ENCODE measurements around the gene GATB. TPM values are rescaled to one million over a fixed set of nuclear protein-coding genes. Genes with fewer than 3 reads are reported as not detected.

GATB gene, protein sequence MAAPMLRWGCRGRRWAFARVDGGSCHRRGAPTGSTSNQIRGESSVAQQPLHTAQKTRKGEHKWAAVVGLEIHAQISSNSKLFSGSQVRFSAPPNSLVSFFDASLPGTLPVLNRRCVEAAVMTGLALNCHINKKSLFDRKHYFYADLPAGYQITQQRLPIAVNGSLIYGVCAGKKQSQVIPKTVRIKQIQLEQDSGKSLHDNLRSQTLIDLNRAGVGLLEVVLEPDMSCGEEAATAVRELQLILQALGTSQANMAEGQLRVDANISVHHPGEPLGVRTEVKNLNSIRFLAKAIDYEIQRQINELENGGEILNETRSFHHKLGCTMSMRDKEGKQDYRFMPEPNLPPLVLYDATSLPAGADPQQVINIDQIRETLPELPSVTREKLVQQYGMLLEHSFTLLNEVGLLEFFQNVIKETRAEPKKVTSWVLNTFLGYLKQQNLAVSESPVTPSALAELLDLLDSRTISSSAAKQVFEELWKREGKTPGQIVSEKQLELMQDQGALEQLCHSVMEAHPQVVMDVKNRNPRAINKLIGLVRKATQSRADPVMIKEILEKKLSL
- polyA plus RNA-seq (ENCODE audit: insufficient read length), result 35.6 TPM
- long read RNA-seq, donor 1, transcript GATB-201 (13 exons, 2,385 nt), result major isoform, 5 of 19 reads
- long read RNA-seq, donor 1, partial matches to known transcripts, result 10 of 19 reads
- long read RNA-seq, donor 1, other reads (novel, unspliced or antisense), result 0 of 19 reads
- long read RNA-seq, donor 2, transcript GATB-201 (13 exons, 2,385 nt), result major isoform, 5 of 16 reads
- long read RNA-seq, donor 2, partial matches to known transcripts, result 11 of 16 reads
- long read RNA-seq, donor 2, other reads (novel, unspliced or antisense), result 0 of 16 reads
- long read RNA-seq, donor 3, partial matches to known transcripts, result 0 of 3 reads
- long read RNA-seq, donor 3, other reads (novel, unspliced or antisense), result 0 of 3 reads
- long read RNA-seq, donor 4, partial matches to known transcripts, result 0 of 1 reads
- long read RNA-seq, donor 4, other reads (novel, unspliced or antisense), result 0 of 1 reads
- long read RNA-seq, donor 5, transcript GATB-201 (13 exons, 2,385 nt), result major isoform, 9 of 12 reads
- long read RNA-seq, donor 5, partial matches to known transcripts, result 0 of 12 reads
- long read RNA-seq, donor 5, other reads (novel, unspliced or antisense), result 0 of 12 reads
- long read RNA-seq, donor 6, partial matches to known transcripts, result 0 of 4 reads
- long read RNA-seq, donor 6, other reads (novel, unspliced or antisense), result 0 of 4 reads
- long read RNA-seq, donor 7, transcript GATB-201 (13 exons, 2,385 nt), result major isoform, 11 of 18 reads
- long read RNA-seq, donor 7, partial matches to known transcripts, result 7 of 18 reads
- long read RNA-seq, donor 7, other reads (novel, unspliced or antisense), result 0 of 18 reads
- long read RNA-seq, donor 8, partial matches to known transcripts, result 0 of 3 reads
- long read RNA-seq, donor 8, other reads (novel, unspliced or antisense), result 0 of 3 reads

DNA sequence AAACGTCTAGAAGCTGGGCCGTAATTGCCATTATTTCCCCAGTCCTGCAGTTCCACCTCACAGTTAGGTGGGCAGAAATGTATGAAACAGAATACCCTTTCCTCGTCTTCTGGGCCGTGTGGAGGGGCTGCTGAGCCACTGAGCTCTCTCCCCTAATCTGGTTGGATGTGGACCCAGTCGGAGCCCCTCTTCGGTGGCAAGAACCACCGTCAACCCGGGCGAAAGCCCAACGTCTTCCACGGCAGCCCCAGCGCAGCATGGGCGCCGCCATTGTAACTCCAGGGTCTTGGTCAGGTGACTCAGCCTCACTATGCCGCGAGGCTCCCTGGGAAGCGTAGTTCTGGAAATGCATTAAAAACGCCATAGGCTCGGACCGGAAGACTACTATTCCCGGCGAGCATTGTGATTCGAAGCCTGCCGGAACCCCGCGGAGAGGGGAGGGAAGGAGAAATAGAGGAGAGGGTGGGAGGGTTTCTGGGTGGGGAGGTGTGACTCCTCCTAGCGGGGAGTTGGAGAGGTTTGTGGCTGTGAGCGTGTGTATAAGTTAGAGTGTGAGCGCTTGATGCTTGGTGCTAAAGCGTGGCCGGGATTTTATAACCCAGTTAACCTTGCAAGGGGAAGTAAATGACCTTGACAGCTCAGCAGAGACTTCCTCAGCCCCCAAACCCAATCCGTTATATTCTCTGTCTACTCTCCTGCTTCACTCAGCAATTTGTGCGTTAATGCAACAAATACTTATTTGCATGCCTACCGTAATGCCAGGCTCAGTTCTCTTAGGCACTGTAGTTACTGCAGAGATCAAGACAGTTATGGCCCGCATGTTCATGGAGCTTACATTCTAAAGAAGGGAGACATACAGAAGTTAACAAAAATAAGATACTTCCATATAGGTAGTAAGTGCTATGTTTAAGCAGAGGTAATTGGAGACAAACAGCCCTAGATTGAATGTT lies at the start of gene GATB:
Gene GATB, minus strand, starts transcription at position 296 of the 950 bp plus-strand sequence. Its CDS starts 25 bp downstream, at position 271.
- DNase-seq, result peak; percentile 97

DNA sequence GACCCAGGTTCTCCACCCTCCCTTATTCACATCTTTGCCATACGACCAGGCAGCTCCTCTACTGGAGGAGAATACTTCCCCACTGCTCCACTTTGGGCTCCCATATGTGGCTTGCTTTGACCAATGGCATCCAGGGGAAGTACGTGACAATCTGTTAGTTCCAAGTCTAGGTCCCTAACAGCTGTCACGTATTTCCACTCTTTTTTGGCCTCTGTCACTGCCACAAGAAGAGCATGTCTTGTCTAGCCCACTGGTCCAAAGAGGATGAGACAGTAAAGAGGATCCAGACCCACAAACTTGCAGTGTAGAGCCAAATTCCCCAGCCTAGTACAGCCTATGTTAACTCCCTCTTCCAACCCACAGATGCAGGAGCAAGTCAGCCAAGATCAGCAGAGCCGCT lies 49.7 kb upstream of the GATB start:
- DNase-seq, result no peak

DNA sequence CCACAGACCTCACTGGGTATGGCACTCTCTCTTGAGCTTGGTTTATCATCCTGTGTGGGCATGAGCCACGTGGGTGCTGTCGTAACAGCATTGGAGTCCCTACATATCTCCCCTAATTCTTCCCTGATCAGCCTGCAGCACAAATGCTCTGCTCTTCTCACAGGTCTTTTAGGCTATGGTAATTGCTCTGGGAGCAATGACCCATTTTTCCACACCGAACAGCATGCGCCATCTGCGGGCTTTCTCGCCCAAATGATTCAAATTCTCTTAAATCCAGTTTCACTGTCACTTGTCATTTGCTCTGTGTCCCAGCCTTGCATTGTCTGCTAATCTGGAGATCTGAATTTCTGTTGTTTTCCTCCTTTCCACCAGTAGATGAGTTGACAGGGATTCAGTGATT lies 48.9 kb upstream of the GATB start:
- DNase-seq, result no peak

DNA sequence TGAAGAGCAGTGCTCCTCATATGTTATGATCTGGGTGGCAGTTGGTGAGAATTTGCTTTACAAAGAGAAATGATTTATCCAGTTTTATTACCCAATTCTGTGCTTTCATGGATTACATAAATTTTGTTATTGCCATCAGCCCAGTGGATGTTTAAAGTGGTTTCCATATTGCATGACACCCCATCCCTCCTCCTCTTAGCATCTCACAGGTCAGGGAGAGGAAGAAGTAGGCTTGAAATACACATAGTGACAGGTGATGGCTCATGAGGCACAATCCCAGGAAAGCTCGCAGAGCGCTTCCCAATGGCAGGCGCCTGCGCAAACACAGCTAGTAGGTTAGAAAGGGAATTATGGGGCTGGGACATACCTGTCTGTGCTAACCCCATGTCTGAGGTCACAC lies 47.7 kb upstream of the GATB start:
- no peak for DNase-seq

DNA sequence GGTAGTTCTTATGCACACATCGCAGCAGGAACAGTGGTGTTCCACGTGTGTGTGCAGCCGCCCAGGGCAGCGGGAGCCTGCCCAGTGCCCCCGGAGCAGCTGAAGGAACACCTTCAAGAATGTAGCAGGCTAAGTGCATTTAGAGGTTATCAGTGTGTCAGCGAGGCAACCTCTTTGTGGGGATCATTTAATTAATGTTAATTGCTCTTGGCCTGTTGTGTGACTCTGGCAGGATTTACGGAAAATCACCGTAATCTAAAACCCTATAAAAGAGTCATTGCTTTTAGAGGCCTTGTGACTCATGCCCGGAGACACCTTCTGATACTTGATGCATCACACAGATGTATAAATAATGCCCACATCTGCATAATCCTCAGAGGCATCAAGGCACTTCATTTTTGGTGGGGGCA lies 47.3 kb upstream of the GATB start:
- no peak for DNase-seq

DNA sequence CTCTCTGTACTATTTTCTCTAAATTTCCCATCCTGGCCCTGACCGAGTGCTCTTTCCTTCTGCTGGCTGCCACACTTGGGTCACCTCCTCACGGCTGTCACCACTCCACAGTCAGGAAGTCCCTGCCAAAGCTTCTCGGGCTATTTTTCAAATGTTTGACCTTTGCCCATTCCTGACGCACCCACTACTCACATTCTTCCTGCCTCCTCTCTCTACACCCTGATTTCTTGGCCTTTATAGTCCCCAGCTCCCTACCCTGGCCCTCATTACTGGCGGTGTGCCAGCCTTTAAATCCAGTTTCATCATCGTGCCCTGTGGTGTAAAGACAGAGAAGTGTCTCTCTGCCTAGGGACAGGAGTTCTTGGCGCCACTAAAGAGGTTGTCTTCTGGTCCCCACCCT lies 46.4 kb upstream of the GATB start:
- no peak for DNase-seq

DNA sequence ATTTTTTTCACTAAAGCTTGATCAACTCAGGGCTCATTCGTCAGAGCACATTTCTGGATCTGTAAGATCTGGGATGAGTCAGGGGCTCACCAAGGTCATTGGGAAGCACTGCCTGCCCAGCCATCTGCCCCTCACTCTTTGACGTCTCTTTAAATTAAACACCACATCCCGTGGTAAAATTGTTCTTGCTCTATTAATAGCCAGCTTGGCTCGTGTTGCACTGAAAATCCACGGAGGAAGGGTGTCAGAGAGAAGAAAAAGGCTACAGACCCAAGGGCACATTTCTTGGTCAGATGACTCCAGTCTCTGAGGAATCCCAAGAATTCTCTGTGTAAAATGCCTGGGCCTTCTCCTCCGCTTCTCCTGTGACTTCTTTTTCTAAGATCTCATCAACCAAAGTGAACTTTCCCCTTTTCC lies 45.7 kb upstream of the GATB start:
- DNase-seq, result no peak

DNA sequence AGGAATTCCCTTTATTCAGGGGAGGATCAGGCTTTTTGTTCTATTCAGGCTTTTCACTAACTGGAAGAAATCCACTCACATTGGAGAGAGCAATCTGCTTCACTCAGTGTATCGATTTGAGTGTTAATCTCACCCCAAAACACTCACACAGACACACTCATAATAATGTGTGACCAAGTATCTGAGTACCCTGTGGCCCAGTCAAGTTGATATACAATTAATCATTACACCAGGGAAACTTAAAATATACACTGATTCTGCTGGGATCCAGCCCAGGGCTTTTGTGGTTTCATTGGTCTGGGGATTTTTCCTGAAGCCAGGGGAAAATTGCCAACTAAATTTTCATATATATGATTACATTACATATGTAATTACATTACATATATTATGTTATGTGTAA lies 44.0 kb upstream of the GATB start:
- no peak for DNase-seq

DNA sequence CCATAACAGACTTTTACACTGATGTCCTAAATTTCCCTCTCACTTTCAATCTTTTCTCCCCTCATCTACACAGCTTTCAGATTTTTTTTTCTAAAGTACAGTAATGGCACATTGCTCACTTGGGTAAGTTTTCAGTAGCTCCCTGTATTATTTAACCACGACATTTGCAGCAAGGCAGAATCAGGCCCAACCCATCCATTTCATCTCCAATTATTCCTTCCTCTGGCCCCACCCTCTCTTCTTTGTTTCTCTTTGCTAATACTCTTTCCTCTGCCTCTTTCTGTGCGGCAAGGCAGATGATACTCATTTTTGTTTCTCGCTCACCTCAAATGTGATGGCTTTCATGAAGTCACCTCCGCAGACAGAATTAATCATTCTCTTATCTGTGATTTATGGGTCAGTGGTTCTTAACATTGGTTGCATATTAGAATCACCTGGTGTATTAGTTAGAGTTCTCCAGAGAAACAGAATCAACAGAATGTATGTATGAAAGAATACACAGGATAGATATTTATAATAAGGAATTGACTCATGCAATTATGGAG lies 43.4 kb upstream of the GATB start:
- DNase-seq, result no peak

DNA sequence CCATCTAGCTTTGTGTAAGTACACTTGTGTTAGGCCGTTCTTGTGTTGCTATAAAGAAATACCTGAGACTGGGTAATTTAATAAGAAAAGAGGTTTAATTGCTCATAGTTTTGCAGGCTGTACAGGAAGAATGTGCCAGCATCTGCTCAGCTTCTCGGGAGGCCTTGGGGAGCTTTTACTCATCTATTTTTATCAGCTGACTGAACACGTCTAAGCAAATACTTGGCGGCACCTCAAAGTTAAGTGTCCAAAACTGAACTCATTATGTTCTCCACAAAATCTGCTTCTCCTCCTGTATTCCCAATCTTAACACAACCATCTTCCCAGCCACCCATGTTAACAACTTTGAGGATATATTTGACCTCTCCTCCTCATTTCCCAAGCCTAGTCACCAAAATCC lies 42.4 kb upstream of the GATB start:
- DNase-seq, result no peak

DNA sequence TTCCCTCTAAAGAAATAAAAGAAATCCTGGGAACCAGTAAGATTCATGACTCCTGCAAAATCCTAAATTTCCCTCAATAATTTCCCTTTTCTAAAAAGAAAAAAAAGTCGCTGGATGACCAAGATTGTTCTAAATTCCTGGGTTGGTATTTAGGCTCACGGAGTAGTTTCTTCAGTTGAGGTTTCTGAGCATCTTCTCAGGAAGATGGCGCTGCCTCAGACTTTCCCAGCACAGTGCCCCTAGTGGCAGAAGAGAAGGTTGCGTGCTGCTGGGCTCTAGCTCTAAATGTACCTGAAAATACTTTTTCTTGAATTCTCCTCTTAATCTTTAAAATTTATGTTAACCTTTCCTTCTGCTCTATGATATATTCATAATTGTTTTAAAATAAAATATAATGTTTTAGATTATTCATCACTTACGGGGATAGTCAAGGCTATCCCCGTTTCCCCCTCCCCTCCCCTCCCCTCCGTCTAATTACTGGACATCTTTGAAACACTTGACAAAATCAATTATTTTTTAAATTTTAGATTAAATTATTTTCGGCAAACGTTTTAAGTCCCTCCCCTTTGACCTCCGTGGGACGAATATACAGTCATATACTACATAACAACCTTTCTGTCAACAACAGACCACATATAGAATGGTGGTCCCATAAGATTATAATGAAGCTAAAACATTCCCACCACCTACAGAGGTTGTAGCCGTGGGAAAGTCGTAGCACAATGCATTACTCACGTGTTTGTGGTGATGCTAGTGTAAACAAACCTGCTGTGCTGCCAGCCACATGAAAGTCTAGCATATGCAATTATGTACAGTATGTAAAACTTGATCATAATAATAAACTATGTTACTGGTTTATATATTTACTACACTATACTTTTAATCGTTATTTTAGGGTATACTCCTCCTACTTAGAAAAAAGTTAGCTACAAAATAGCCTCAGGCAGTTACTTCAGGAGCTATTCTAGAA lies 41.0 kb upstream of the GATB start:
- no peak for DNase-seq

DNA sequence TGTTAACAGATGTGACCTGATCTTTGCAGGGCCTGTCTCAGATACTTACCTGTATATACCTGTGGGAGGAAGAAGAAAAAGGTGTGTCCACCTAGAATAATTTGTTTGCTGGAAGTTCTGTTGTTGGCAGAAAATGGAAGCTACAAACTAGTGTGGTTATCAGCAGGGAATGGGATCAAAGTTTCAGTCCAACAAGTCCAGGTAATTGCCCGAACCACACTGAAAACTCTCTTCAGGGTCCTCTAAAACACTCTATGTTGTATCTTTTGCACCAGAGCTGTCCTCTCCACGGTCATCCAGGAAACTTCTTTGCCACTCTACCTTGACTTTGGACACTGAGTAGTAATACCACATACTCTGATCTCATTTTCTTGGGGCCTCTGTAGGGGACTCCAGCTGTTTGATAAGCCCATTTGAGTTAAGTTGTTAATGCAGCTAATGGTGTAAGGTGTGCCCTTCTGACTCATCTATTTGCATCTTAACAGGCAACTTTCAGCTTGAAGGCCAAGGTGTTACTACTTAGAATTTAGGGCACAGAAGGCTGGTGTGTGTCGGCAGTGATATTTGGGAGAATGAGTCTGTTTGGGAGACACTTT lies 38.7 kb upstream of the GATB start:
- no peak for DNase-seq

DNA sequence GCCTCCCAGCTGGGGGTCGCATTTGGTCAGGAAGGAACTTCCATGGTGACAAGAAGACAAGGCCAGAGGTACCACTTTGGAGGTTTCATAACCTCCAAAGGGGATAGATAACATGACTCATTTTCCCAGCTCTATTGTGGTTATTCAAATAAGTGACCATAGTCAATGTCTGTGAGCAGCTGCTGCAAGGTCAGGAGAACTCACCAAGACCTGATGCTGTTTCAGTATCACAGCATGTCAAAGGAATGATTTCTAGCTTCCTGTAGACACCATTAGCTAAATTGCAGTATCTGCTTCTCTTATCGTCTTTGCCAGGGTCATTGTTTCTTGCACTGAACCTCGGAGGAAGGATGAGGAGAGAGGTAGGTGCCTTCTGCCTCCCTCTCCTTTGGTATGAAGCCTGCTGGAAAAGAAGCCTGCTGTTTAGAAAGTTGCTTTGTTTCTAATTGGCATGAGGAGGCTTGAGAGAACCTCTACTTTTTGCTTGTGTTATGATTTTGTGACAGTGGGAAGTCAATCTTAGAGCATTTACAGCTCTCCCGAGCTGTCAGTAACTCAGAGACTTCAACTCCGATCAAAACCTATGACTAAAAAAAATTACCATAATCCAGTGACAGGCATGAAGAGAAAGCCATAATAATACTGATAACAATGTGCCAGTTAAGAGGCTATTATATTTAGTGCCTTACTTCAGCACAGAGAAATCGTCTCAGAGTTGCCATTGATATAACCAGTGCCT lies 38.0 kb upstream of the GATB start:
- no peak for DNase-seq

DNA sequence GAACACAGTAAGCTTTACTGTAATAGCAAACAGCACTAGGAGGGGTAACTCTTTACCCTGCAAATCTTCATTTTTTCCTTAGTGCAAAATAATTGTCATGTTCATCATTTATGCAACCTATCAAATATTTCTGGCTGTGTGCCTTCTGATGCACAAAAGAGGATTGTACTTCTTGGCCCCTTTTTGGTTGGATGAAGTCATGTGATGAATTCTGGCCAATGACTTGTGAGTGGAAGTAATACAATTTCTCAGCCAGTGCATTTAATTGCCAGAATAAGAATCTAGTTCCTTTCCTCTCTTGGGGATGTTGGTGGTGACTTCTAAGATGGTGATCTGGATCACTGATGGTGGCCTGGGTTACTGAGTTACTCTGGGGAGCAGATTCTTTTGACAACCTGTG lies 37.0 kb upstream of the GATB start:
- no peak for DNase-seq

DNA sequence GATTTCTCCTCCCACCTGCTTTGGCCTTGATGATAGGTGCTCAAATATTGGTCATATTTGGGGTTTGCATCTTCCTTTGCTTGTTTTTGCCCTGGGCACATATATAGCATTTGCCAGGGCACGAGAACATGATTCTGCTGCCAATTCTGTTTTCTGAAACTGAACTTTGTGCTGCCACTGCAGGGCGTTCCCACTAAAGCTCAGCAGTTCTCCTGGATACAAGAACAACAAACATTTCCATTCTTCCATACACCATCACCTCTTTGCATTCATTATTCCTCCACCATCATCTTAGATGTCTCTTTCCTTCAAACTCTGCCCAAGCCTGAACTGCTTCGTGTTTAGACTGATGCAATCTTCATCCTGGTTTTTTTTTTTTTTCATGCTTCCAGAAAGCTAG lies 36.3 kb upstream of the GATB start:
- DNase-seq, result no peak

DNA sequence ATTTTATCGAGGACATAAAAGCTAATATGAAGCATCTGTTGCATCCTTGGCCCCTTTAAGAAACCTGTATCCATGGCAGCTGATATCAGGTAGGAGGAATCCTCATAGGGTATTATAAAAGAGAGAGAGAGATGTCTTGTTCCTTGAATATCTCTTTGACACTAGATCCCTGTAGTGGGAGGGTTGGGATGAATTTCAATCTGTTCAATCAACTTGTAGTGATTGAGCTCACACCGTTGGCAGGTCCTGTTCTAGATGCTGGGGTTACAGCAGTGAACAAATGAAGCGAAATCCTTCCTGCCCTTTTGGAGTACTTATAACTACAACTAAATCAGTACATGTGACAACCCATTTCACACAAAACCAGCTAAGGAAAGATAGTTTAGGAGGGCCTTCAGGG lies 35.3 kb upstream of the GATB start:
- DNase-seq, result no peak

DNA sequence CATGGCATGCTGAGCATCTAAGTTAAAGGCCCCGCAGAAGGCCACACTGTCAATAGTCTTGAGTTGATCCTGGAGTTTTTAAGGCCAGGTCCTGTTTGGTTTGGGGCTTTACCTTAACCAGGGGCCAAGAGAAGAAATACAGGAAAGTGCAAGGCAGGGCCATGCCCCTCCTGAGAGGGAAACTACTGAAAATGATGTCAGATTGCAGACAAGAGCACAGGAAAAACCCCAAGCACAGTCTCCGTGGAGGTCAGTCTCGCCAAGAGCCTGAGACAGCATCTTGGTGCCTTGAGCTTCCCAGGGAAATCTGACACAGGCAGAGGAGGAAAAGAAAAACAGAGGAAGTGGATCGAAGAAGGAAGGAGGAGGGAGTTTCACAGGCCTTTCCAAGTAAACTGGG lies 32.2 kb upstream of the GATB start:
- no peak for DNase-seq

DNA sequence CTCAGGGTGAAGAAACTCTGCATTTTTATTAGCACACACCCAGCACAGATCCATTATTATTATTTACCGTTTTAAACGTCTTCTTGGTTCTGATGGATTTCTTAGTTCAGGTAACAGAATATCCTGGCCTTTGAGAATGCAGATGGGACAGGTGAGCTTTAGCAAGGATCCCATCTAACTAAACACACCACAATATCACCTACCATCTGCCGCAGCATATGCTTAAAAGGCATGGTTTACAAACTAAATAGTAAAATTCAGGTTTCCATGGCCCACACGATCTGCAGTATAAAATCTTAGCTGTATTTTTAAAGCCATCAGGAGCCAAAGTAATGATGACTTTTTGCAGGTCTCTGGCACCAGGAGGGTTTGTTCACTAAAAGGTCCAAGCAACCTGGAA lies 31.7 kb upstream of the GATB start:
- DNase-seq, result no peak
